SK-N-SH treated with all-trans-retinoic acid at 6 μM for 48 hours (cell line): ENCODE results near the gene INHBC.

Source experiments
- ATAC-seq: fragments of 200-7000 bp; cut with Tn5 transposase; 3 replicates; pipeline ENCODE4 v1.9.1; 2020; ENCODE audit warnings: mild to moderate bottlenecking, moderate library complexity
- ARNTL ChIP-seq: fragments of 450-650 bp; formaldehyde crosslinking; IDR thresholded peaks from 2 replicates; pipeline ENCODE4 v1.5.0; 2020; ENCODE audit warnings: low read depth, mild to moderate bottlenecking, moderate library complexity, borderline replicate concordance
- BACH2 ChIP-seq: fragments of 250-450 bp; sonication (Bioruptor Pico); IDR thresholded peaks from 2 replicates; pipeline ENCODE4 v1.9.0; 2021; ENCODE audit warnings: mild to moderate bottlenecking, borderline replicate concordance
- CREB5 ChIP-seq: fragments of 250-450 bp; sonication (Bioruptor Pico); IDR thresholded peaks from 2 replicates; pipeline ENCODE4 v1.5.1; 2020; ENCODE audit warnings: low read depth, mild to moderate bottlenecking, moderate library complexity
- CSRNP3 ChIP-seq: fragments of 250-450 bp; sonication (Bioruptor Pico); IDR thresholded peaks from 2 replicates; pipeline ENCODE4 v1.5.1; 2021; ENCODE audit warnings: mild to moderate bottlenecking, moderate library complexity
- ESRRG ChIP-seq: fragments of 250-450 bp; sonication (Bioruptor Pico); IDR thresholded peaks from 2 replicates; pipeline ENCODE4 v1.6.1; 2021; ENCODE audit warnings: mild to moderate bottlenecking
- GLIS3 ChIP-seq: fragments of 250-450 bp; sonication (Bioruptor Pico); IDR thresholded peaks from 2 replicates; pipeline ENCODE4 v1.5.0; 2020; ENCODE audit warnings: mild to moderate bottlenecking, moderate library complexity
- ISL1 ChIP-seq: fragments of 250-450 bp; sonication (Bioruptor Pico); IDR thresholded peaks from 2 replicates; pipeline ENCODE4 v2.1.2; 2022; ENCODE audit warnings: mild to moderate bottlenecking, moderate library complexity
- OSR1 ChIP-seq: fragments of 250-450 bp; sonication (Bioruptor Pico); IDR thresholded peaks from 2 replicates; pipeline ENCODE4 v1.8.0; 2022; ENCODE audit warnings: moderate library complexity, mild to moderate bottlenecking, inconsistent platforms
- PATZ1 ChIP-seq: fragments of 250-450 bp; sonication (Bioruptor Pico); IDR thresholded peaks from 2 replicates; pipeline ENCODE4 v1.8.0; 2020; ENCODE audit warnings: mild to moderate bottlenecking, moderate library complexity, borderline replicate concordance
- POU6F1 ChIP-seq: fragments of 250-450 bp; sonication (Bioruptor Pico); IDR thresholded peaks from 2 replicates; pipeline ENCODE4 v1.8.0; 2021; ENCODE audit warnings: low read depth, mild to moderate bottlenecking, moderate library complexity, borderline replicate concordance
- PPARA ChIP-seq: fragments of 250-450 bp; sonication (Bioruptor Pico); IDR thresholded peaks from 2 replicates; pipeline ENCODE4 v1.5.0; 2020; ENCODE audit warnings: mild to moderate bottlenecking, borderline replicate concordance
- SNAI2 ChIP-seq: fragments of 250-450 bp; sonication (Bioruptor Pico); IDR thresholded peaks from 2 replicates; pipeline ENCODE4 v1.5.0; 2020; ENCODE audit warnings: mild to moderate bottlenecking, moderate library complexity
- TCF4 ChIP-seq: fragments of 250-450 bp; sonication (Bioruptor Pico); IDR thresholded peaks from 2 replicates; pipeline ENCODE4 v1.8.0; 2021; ENCODE audit warnings: mild to moderate bottlenecking, moderate library complexity, borderline replicate concordance
- TOX ChIP-seq: fragments of 250-450 bp; sonication (Bioruptor Pico); IDR thresholded peaks from 2 replicates; pipeline ENCODE4 v1.8.0; 2021; ENCODE audit warnings: mild to moderate bottlenecking, moderate library complexity, borderline replicate concordance
- TSHZ2 ChIP-seq: fragments of 250-450 bp; sonication (Bioruptor Pico); IDR thresholded peaks from 2 replicates; pipeline ENCODE4 v1.5.0; 2020; ENCODE audit warnings: mild to moderate bottlenecking, moderate library complexity
- ZC3H10 ChIP-seq: fragments of 250-450 bp; sonication (Bioruptor Pico); IDR thresholded peaks from 2 replicates; pipeline ENCODE4 v1.5.1; 2021; ENCODE audit warnings: mild to moderate bottlenecking, moderate library complexity
- ZFP3 ChIP-seq: fragments of 250-450 bp; sonication (Bioruptor Pico); IDR thresholded peaks from 2 replicates; pipeline ENCODE4 v1.5.0; 2020; ENCODE audit warnings: mild to moderate bottlenecking, moderate library complexity
- ZFP30 ChIP-seq: fragments of 450-650 bp; formaldehyde crosslinking; IDR thresholded peaks from 2 replicates; pipeline ENCODE4 v1.5.0; 2022; ENCODE audit warnings: mild to moderate bottlenecking, moderate library complexity
- ZNF565 ChIP-seq: fragments of 450-650 bp; formaldehyde crosslinking; conservative IDR thresholded peaks from 2 replicates; pipeline ENCODE4 v1.5.0; 2020; ENCODE audit warnings: low read depth, mild to moderate bottlenecking, moderate library complexity
- ZNF70 ChIP-seq: fragments of 450-650 bp; formaldehyde crosslinking; IDR thresholded peaks from 2 replicates; pipeline ENCODE4 v1.5.0; 2020; ENCODE audit warnings: mild to moderate bottlenecking, moderate library complexity
- ZNF8 ChIP-seq: fragments of 450-650 bp; formaldehyde crosslinking; IDR thresholded peaks from 2 replicates; pipeline ENCODE4 v1.5.0; 2020; ENCODE audit warnings: mild to moderate bottlenecking, moderate library complexity

Gene INHBC

GRCh38 chr12:57446292-57446960 is 11.8 kb downstream of the INHBC start:
- ATAC-seq: no peak
- no peak for TF ChIP-seq ZFP3
- TF ChIP-seq ARNTL (CRISPR knock-in tag): no peak
- TF ChIP-seq ZFP30 (CRISPR knock-in tag): no peak
- no peak for TF ChIP-seq TSHZ2
- TF ChIP-seq CSRNP3: no peak
- TF ChIP-seq TOX (CRISPR knock-in tag): no peak
- no peak for TF ChIP-seq TCF4
- no peak for TF ChIP-seq ISL1 (CRISPR knock-in tag)
- TF ChIP-seq SNAI2: no peak
- no peak for TF ChIP-seq GLIS3 (CRISPR knock-in tag)
- no peak for TF ChIP-seq ZNF70 (CRISPR knock-in tag)
- TF ChIP-seq ZNF8 (CRISPR knock-in tag): no peak
- no peak for TF ChIP-seq BACH2 (CRISPR knock-in tag)
- TF ChIP-seq OSR1 (CRISPR knock-in tag): no peak
- no peak for TF ChIP-seq ZNF565 (CRISPR knock-in tag)
- TF ChIP-seq PPARA (CRISPR knock-in tag): no peak
- TF ChIP-seq ESRRG: no peak

- ATAC-seq: no peak
- no peak for TF ChIP-seq PATZ1
- no peak for TF ChIP-seq ZNF565 (CRISPR knock-in tag)
These were observed 14.1 kb downstream of the INHBC start for GRCh38 chr12:57448669-57449068.

- TF ChIP-seq TCF4 (no peak), POU6F1 (CRISPR knock-in tag) (no peak), ZFP30 (CRISPR knock-in tag) (no peak), BACH2 (CRISPR knock-in tag) (no peak), PATZ1 (no peak), ZC3H10 (no peak), ZNF70 (CRISPR knock-in tag) (no peak), ARNTL (CRISPR knock-in tag) (no peak), TSHZ2 (no peak), OSR1 (CRISPR knock-in tag) (no peak), SNAI2 (no peak), ZNF8 (CRISPR knock-in tag) (no peak), CREB5 (no peak)
- TF ChIP-seq, all 23 proteins: peak for 0
- ATAC-seq: no peak
These were observed 14.8 kb downstream of the INHBC start for GRCh38 chr12:57449375-57449774.
